HEK293 (cell line): ENCODE data around the gene ARMH3.
A peak's percentile ranks its signal among the peaks of the same experiment; 100 is the strongest.

Experiments
- GLIS1 ChIP-seq: fragments of 450-650 bp; formaldehyde crosslinking; IDR thresholded peaks from 2 replicates; pipeline ENCODE4 v1.5.1; 2016; ENCODE audit warnings: missing biosample characterization, missing genetic modification characterization
- GLIS2 ChIP-seq: fragments of 450-650 bp; formaldehyde crosslinking; IDR thresholded peaks from 2 replicates; pipeline ENCODE4 v1.5.1; 2016; ENCODE audit warnings: missing biosample characterization, missing genetic modification characterization
- IKZF3 ChIP-seq: fragments of 450-650 bp; IDR thresholded peaks from 2 replicates; pipeline ENCODE4 v1.5.0; 2018; ENCODE audit warnings: missing biosample characterization, mild to moderate bottlenecking, missing genetic modification characterization, moderate library complexity
- KLF8 ChIP-seq: fragments of 450-650 bp; formaldehyde crosslinking; IDR thresholded peaks from 2 replicates; pipeline ENCODE4 v1.5.1; 2016; ENCODE audit warnings: missing biosample characterization, missing genetic modification characterization
- OSR2 ChIP-seq: fragments of 450-650 bp; formaldehyde crosslinking; IDR thresholded peaks from 2 replicates; pipeline ENCODE4 v1.5.1; 2016; ENCODE audit warnings: missing biosample characterization, missing genetic modification characterization
- SP3 ChIP-seq: fragments of 450-650 bp; formaldehyde crosslinking; IDR thresholded peaks from 2 replicates; pipeline ENCODE4 v1.5.1; 2016; ENCODE audit warnings: missing biosample characterization, missing genetic modification characterization
- ZBTB11 ChIP-seq: fragments of 450-650 bp; formaldehyde crosslinking; conservative IDR thresholded peaks from 2 replicates; pipeline ENCODE4 v1.5.1; 2016; ENCODE audit warnings: low read depth, missing biosample characterization, missing genetic modification characterization
- ZBTB20 ChIP-seq: fragments of 450-650 bp; formaldehyde crosslinking; IDR thresholded peaks from 2 replicates; pipeline ENCODE4 v1.5.1; 2016; ENCODE audit warnings: missing biosample characterization, missing genetic modification characterization
- ZBTB8A ChIP-seq: fragments of 450-650 bp; formaldehyde crosslinking; IDR thresholded peaks from 2 replicates; pipeline ENCODE4 v1.5.1; 2016; ENCODE audit warnings: missing biosample characterization, missing genetic modification characterization
- ZEB2 ChIP-seq: fragments of 450-650 bp; formaldehyde crosslinking; IDR thresholded peaks from 2 replicates; pipeline ENCODE4 v1.5.1; 2016; ENCODE audit warnings: missing biosample characterization, missing genetic modification characterization
- ZFP41 ChIP-seq: fragments of 450-650 bp; formaldehyde crosslinking; IDR thresholded peaks from 2 replicates; pipeline ENCODE4 v1.5.1; 2016; ENCODE audit warnings: missing biosample characterization, missing genetic modification characterization, borderline replicate concordance
- ZIC2 ChIP-seq: fragments of 450-650 bp; formaldehyde crosslinking; IDR thresholded peaks from 2 replicates; pipeline ENCODE4 v1.5.1; 2016; ENCODE audit warnings: missing biosample characterization, missing genetic modification characterization
- ZNF140 ChIP-seq: fragments of 450-650 bp; formaldehyde crosslinking; IDR thresholded peaks from 2 replicates; pipeline ENCODE4 v1.5.1; 2016; ENCODE audit warnings: missing biosample characterization, missing genetic modification characterization
- ZNF19 ChIP-seq: fragments of 450-650 bp; formaldehyde crosslinking; IDR thresholded peaks from 2 replicates; pipeline ENCODE4; 2016; ENCODE audit warnings: missing biosample characterization, missing genetic modification characterization, low read depth
- ZNF2 ChIP-seq: fragments of 450-650 bp; formaldehyde crosslinking; IDR thresholded peaks from 2 replicates; pipeline ENCODE4 v1.5.1; 2016; ENCODE audit warnings: missing biosample characterization, missing genetic modification characterization
- ZNF311 ChIP-seq: fragments of 450-650 bp; formaldehyde crosslinking; IDR thresholded peaks from 2 replicates; pipeline ENCODE4 v1.5.1; 2017; ENCODE audit warnings: missing biosample characterization, missing genetic modification characterization, borderline replicate concordance
- ZNF324 ChIP-seq: fragments of 450-650 bp; formaldehyde crosslinking; IDR thresholded peaks from 2 replicates; pipeline ENCODE4 v1.5.1; 2016; ENCODE audit warnings: missing biosample characterization, missing genetic modification characterization
- ZNF335 ChIP-seq: fragments of 450-650 bp; formaldehyde crosslinking; conservative IDR thresholded peaks from 2 replicates; pipeline ENCODE4 v1.5.1; 2016; ENCODE audit warnings: missing biosample characterization, missing genetic modification characterization
- ZNF341 ChIP-seq: fragments of 450-650 bp; formaldehyde crosslinking; IDR thresholded peaks from 2 replicates; pipeline ENCODE4; 2016; ENCODE audit warnings: low read depth, missing biosample characterization, missing genetic modification characterization
- ZNF350 ChIP-seq: fragments of 450-650 bp; formaldehyde crosslinking; IDR thresholded peaks from 2 replicates; pipeline ENCODE4 v1.5.0; 2017; ENCODE audit warnings: missing biosample characterization, mild to moderate bottlenecking, missing genetic modification characterization
- ZNF398 ChIP-seq: fragments of 450-650 bp; formaldehyde crosslinking; IDR thresholded peaks from 2 replicates; pipeline ENCODE4 v1.5.1; 2017; ENCODE audit warnings: missing biosample characterization, missing genetic modification characterization
- ZNF48 ChIP-seq: fragments of 450-650 bp; formaldehyde crosslinking; IDR thresholded peaks from 2 replicates; pipeline ENCODE4 v1.5.1; 2016; ENCODE audit warnings: missing biosample characterization, missing genetic modification characterization
- ZNF529 ChIP-seq: fragments of 450-650 bp; formaldehyde crosslinking; IDR thresholded peaks from 2 replicates; pipeline ENCODE4 v1.5.1; 2017; ENCODE audit warnings: missing genetic modification characterization, missing biosample characterization; ENCODE audit not compliant: insufficient replicate concordance
- ZNF530 ChIP-seq: fragments of 450-650 bp; formaldehyde crosslinking; IDR thresholded peaks from 2 replicates; pipeline ENCODE4 v1.5.1; 2016; ENCODE audit warnings: low read depth, missing biosample characterization, missing genetic modification characterization
- ZNF561 ChIP-seq: fragments of 450-650 bp; IDR thresholded peaks from 2 replicates; pipeline ENCODE4 v1.5.1; 2018; ENCODE audit warnings: missing biosample characterization, missing genetic modification characterization, borderline replicate concordance
- ZNF571 ChIP-seq: fragments of 450-650 bp; formaldehyde crosslinking; IDR thresholded peaks from 2 replicates; pipeline ENCODE4 v1.5.0; 2017; ENCODE audit warnings: missing biosample characterization, missing genetic modification characterization
- ZNF596 ChIP-seq: fragments of 450-650 bp; IDR thresholded peaks from 2 replicates; pipeline ENCODE4 v1.5.0; 2018; ENCODE audit warnings: missing biosample characterization, mild to moderate bottlenecking, missing genetic modification characterization, moderate library complexity
- ZNF660 ChIP-seq: fragments of 450-650 bp; IDR thresholded peaks from 2 replicates; pipeline ENCODE4 v1.5.1; 2018; ENCODE audit warnings: missing biosample characterization, mild to moderate bottlenecking, missing genetic modification characterization
- ZNF664 ChIP-seq: fragments of 450-650 bp; formaldehyde crosslinking; IDR thresholded peaks from 2 replicates; pipeline ENCODE4 v1.5.1; 2016; ENCODE audit warnings: missing biosample characterization, missing genetic modification characterization
- ZNF76 ChIP-seq: fragments of 450-650 bp; formaldehyde crosslinking; IDR thresholded peaks from 2 replicates; pipeline ENCODE4; 2016; ENCODE audit warnings: low read depth, missing biosample characterization, missing genetic modification characterization, borderline replicate concordance
- ZXDB ChIP-seq: fragments of 450-650 bp; formaldehyde crosslinking; IDR thresholded peaks from 2 replicates; pipeline ENCODE4 v1.5.1; 2016; ENCODE audit warnings: missing biosample characterization, missing genetic modification characterization
- TF ChIP-seq, protein P1 (sequence below): fragments of 450-650 bp; formaldehyde crosslinking; IDR thresholded peaks from 2 replicates; pipeline ENCODE4 v1.5.1; 2017; ENCODE audit warnings: missing biosample characterization, missing genetic modification characterization
- TF ChIP-seq, protein P2 (sequence below): fragments of 450-650 bp; formaldehyde crosslinking; IDR thresholded peaks from 2 replicates; pipeline ENCODE4; 2016; ENCODE audit warnings: missing biosample characterization, missing genetic modification characterization

The ARMH3 gene

GRCh38 chr10:101818119-101818871 lies 237.7 kb downstream of the ARMH3 start, which contains the start of gene OGA (continued):
- peak; percentile 64 for TF ChIP-seq ZNF398 (tag by site-specific recombination)
- TF ChIP-seq ZNF76 (tag by site-specific recombination): peak; percentile 97
- TF ChIP-seq ZNF664 (tag by site-specific recombination): no peak
- TF ChIP-seq ZNF48 (tag by site-specific recombination): no peak
- TF ChIP-seq ZIC2 (tag by site-specific recombination): peak; percentile 28
- 0 out of 2 replicates have a peak, but pooled peaks have one; percentile 86 for TF ChIP-seq ZNF324 (tag by site-specific recombination)
- TF ChIP-seq ZNF19: no peak
- TF ChIP-seq, protein P1, sequence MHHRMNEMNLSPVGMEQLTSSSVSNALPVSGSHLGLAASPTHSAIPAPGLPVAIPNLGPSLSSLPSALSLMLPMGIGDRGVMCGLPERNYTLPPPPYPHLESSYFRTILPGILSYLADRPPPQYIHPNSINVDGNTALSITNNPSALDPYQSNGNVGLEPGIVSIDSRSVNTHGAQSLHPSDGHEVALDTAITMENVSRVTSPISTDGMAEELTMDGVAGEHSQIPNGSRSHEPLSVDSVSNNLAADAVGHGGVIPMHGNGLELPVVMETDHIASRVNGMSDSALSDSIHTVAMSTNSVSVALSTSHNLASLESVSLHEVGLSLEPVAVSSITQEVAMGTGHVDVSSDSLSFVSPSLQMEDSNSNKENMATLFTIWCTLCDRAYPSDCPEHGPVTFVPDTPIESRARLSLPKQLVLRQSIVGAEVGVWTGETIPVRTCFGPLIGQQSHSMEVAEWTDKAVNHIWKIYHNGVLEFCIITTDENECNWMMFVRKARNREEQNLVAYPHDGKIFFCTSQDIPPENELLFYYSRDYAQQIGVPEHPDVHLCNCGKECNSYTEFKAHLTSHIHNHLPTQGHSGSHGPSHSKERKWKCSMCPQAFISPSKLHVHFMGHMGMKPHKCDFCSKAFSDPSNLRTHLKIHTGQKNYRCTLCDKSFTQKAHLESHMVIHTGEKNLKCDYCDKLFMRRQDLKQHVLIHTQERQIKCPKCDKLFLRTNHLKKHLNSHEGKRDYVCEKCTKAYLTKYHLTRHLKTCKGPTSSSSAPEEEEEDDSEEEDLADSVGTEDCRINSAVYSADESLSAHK (tag by site-specific recombination): no peak; the same call in 1 of the 2 replicates
- TF ChIP-seq KLF8 (tag by site-specific recombination): peak; percentile 97
- no peak for TF ChIP-seq ZFP41 (tag by site-specific recombination)
- no peak for TF ChIP-seq ZNF350
- TF ChIP-seq GLIS1 (tag by site-specific recombination): peak; percentile 66; the same call in 1 of the 2 replicates
- peak; percentile 84; the same call in 1 of the 2 replicates for TF ChIP-seq ZNF2 (tag by site-specific recombination)
- peak; percentile 61; the same call in 1 of the 2 replicates for TF ChIP-seq GLIS2 (tag by site-specific recombination)
- TF ChIP-seq ZNF571: no peak
- peak; percentile 95 for TF ChIP-seq ZNF341 (tag by site-specific recombination)
- TF ChIP-seq ZNF529: no peak
- peak; percentile 39; the same call in 1 of the 2 replicates for TF ChIP-seq ZNF596
- peak; percentile 95; the same call in 1 of the 2 replicates for TF ChIP-seq ZNF561 (tag by site-specific recombination)
- peak; percentile 88 for TF ChIP-seq ZBTB8A (tag by site-specific recombination)
- TF ChIP-seq OSR2: no peak
- TF ChIP-seq SP3 (tag by site-specific recombination): peak; percentile 98
- TF ChIP-seq ZBTB20 (tag by site-specific recombination): peak; percentile 47; the same call in 1 of the 2 replicates
- TF ChIP-seq IKZF3 (tag by site-specific recombination): peak; percentile 43
- peak; percentile 88 for TF ChIP-seq ZBTB11 (tag by site-specific recombination)
- TF ChIP-seq, protein P2, sequence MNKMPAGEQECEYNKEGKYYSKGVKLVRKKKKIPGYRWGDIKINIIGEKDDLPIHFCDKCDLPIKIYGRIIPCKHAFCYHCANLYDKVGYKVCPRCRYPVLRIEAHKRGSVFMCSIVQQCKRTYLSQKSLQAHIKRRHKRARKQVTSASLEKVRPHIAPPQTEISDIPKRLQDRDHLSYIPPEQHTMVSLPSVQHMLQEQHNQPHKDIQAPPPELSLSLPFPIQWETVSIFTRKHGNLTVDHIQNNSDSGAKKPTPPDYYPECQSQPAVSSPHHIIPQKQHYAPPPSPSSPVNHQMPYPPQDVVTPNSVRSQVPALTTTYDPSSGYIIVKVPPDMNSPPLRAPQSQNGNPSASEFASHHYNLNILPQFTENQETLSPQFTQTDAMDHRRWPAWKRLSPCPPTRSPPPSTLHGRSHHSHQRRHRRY (tag by site-specific recombination): no peak
- no peak for TF ChIP-seq ZNF530 (tag by site-specific recombination)
- no peak for TF ChIP-seq ZNF140 (tag by site-specific recombination)
- TF ChIP-seq ZNF660 (tag by site-specific recombination): 0 out of 2 replicates have a peak, but pooled peaks have one; percentile 69
- TF ChIP-seq ZEB2: peak; percentile 75
- TF ChIP-seq ZNF335: peak; percentile 56
- TF ChIP-seq ZXDB (tag by site-specific recombination): peak; percentile 86
- no peak for TF ChIP-seq ZNF311
